ENCODE data around the gene CDC45.

Gene CDC45

GRCh38 chr22:19515654-19516377 is 36.1 kb downstream of the CDC45 start:
- Histone ChIP-seq H3K4me3 (ENCODE audit: insufficient read length, low read depth) (no peak overlapping the region), H3K27me3 (ENCODE audit: insufficient read depth, insufficient read length) (no peaks in the 10 kb centered on the region), H3K36me3 (ENCODE audit: insufficient read depth, insufficient read length, low read length) (peaks cover 74% of the 10 kb centered on the region), H3K4me1 (ENCODE audit: insufficient read depth, insufficient read length) (no peaks in the 10 kb centered on the region), H3K9ac (ENCODE audit: insufficient read length, low read depth) (no peak overlapping the region), H3K9me3 (ENCODE audit: insufficient read depth, low read length) (no peaks in the 10 kb centered on the region)
- TF ChIP-seq YY1 (IDR thresholded peaks at IDR 0.05; ENCODE audit: insufficient read depth, insufficient read length) (no peak), SUZ12 (IDR thresholded peaks at IDR 0.05; ENCODE audit: extremely low read depth, insufficient read depth, insufficient read length) (no peak), ZNF274 (IDR thresholded peaks at IDR 0.05; ENCODE audit: low read depth, low read length) (no peak)
- no peak for DNase-seq (ENCODE audit: low read depth, low spot score)

- Histone ChIP-seq H3K27me3 (ENCODE audit: insufficient read depth, insufficient read length) (no peaks in the 10 kb centered on the region), H3K4me1 (ENCODE audit: insufficient read depth, insufficient read length) (no peaks in the 10 kb centered on the region), H3K9ac (ENCODE audit: insufficient read length, low read depth) (no peak overlapping the region), H3K36me3 (ENCODE audit: insufficient read depth, insufficient read length, low read length) (peaks cover 73% of the 10 kb centered on the region), H3K9me3 (ENCODE audit: insufficient read depth, low read length) (no peaks in the 10 kb centered on the region), H3K4me3 (ENCODE audit: insufficient read length, low read depth) (no peak overlapping the region)
- TF ChIP-seq SUZ12 (IDR thresholded peaks at IDR 0.05; ENCODE audit: extremely low read depth, insufficient read depth, insufficient read length) (no peak), ZNF274 (IDR thresholded peaks at IDR 0.05; ENCODE audit: low read depth, low read length) (no peak), YY1 (IDR thresholded peaks at IDR 0.05; ENCODE audit: insufficient read depth, insufficient read length) (no peak)
- DNase-seq (ENCODE audit: low read depth, low spot score) = no peak
Measured at GRCh38 chr22:19516378-19517170, 36.9 kb downstream of the CDC45 start.

- no peak for DNase-seq (ENCODE audit: low read depth, low spot score)
- H3K36me3 ChIP-seq (ENCODE audit: insufficient read depth, insufficient read length, low read length) = peaks cover 69% of the 10 kb centered on the region
- H3K4me3 ChIP-seq (ENCODE audit: insufficient read length, low read depth) = no peak overlapping the region
- TF ChIP-seq YY1 (IDR thresholded peaks at IDR 0.05; ENCODE audit: insufficient read depth, insufficient read length) = no peak
- TF ChIP-seq SUZ12 (IDR thresholded peaks at IDR 0.05; ENCODE audit: extremely low read depth, insufficient read depth, insufficient read length) = no peak
- no peak for TF ChIP-seq ZNF274 (IDR thresholded peaks at IDR 0.05; ENCODE audit: low read depth, low read length)
- H3K9ac ChIP-seq (ENCODE audit: insufficient read length, low read depth) = no peak overlapping the region
- no peaks in the 10 kb centered on the region for H3K9me3 ChIP-seq (ENCODE audit: insufficient read depth, low read length)
- peaks cover under 1% of the 10 kb centered on the region for H3K4me1 ChIP-seq (ENCODE audit: insufficient read depth, insufficient read length)
- H3K27me3 ChIP-seq (ENCODE audit: insufficient read depth, insufficient read length) = no peaks in the 10 kb centered on the region
Measured at GRCh38 chr22:19517171-19517500, 37.4 kb downstream of the CDC45 start.

GRCh38 chr22:19517919-19518611 is 38.3 kb downstream of the CDC45 start:
- DNase-seq (ENCODE audit: low read depth, low spot score) = no peak
- peaks cover 9% of the 10 kb centered on the region for H3K4me1 ChIP-seq (ENCODE audit: insufficient read depth, insufficient read length)
- no peak overlapping the region for H3K4me3 ChIP-seq (ENCODE audit: insufficient read length, low read depth)
- no peaks in the 10 kb centered on the region for H3K9me3 ChIP-seq (ENCODE audit: insufficient read depth, low read length)
- H3K36me3 ChIP-seq (ENCODE audit: insufficient read depth, insufficient read length, low read length) = peaks cover 65% of the 10 kb centered on the region
- no peak for TF ChIP-seq ZNF274 (IDR thresholded peaks at IDR 0.05; ENCODE audit: low read depth, low read length)
- no peak for TF ChIP-seq YY1 (IDR thresholded peaks at IDR 0.05; ENCODE audit: insufficient read depth, insufficient read length)
- H3K9ac ChIP-seq (ENCODE audit: insufficient read length, low read depth) = no peak overlapping the region
- H3K27me3 ChIP-seq (ENCODE audit: insufficient read depth, insufficient read length) = peaks cover 3% of the 10 kb centered on the region

GRCh38 chr22:19518635-19519034 is 38.9 kb downstream of the CDC45 start:
- Histone ChIP-seq H3K4me1 (ENCODE audit: insufficient read depth, insufficient read length) (peaks cover 9% of the 10 kb centered on the region), H3K27me3 (ENCODE audit: insufficient read depth, insufficient read length) (peaks cover 8% of the 10 kb centered on the region), H3K9ac (ENCODE audit: insufficient read length, low read depth) (no peak overlapping the region), H3K9me3 (ENCODE audit: insufficient read depth, low read length) (no peaks in the 10 kb centered on the region), H3K4me3 (ENCODE audit: insufficient read length, low read depth) (no peak overlapping the region), H3K36me3 (ENCODE audit: insufficient read depth, insufficient read length, low read length) (peaks cover 63% of the 10 kb centered on the region)
- no peak for DNase-seq (ENCODE audit: low read depth, low spot score)
- TF ChIP-seq ZNF274 (IDR thresholded peaks at IDR 0.05; ENCODE audit: low read depth, low read length) (no peak), SUZ12 (IDR thresholded peaks at IDR 0.05; ENCODE audit: extremely low read depth, insufficient read depth, insufficient read length) (no peak), YY1 (IDR thresholded peaks at IDR 0.05; ENCODE audit: insufficient read depth, insufficient read length) (no peak)

- DNase-seq (ENCODE audit: low read depth, low spot score) = no peak
- H3K4me3 ChIP-seq (ENCODE audit: insufficient read length, low read depth) = no peak overlapping the region
- no peak overlapping the region for H3K9ac ChIP-seq (ENCODE audit: insufficient read length, low read depth)
- peaks cover 14% of the 10 kb centered on the region for H3K27me3 ChIP-seq (ENCODE audit: insufficient read depth, insufficient read length)
- H3K4me1 ChIP-seq (ENCODE audit: insufficient read depth, insufficient read length) = peaks cover 9% of the 10 kb centered on the region
- TF ChIP-seq ZNF274 (IDR thresholded peaks at IDR 0.05; ENCODE audit: low read depth, low read length) (no peak), SUZ12 (IDR thresholded peaks at IDR 0.05; ENCODE audit: extremely low read depth, insufficient read depth, insufficient read length) (no peak), YY1 (IDR thresholded peaks at IDR 0.05; ENCODE audit: insufficient read depth, insufficient read length) (no peak)
- no peaks in the 10 kb centered on the region for H3K9me3 ChIP-seq (ENCODE audit: insufficient read depth, low read length)
- peaks cover 59% of the 10 kb centered on the region for H3K36me3 ChIP-seq (ENCODE audit: insufficient read depth, insufficient read length, low read length)
Measured at GRCh38 chr22:19519041-19519926, 39.6 kb downstream of the CDC45 start.

All from NT2/D1 (cell line).